GM23338 (cell line): ENCODE results near the gene RCVRN. TPM values are rescaled to one million over a fixed set of nuclear protein-coding genes. Genes with fewer than 3 reads are reported as not detected.

Source experiments
- ATAC-seq: fragments of 200-7000 bp; cut with Tn5 transposase; 3 replicates; pipeline ENCODE4 v1.9.1; 2020
- DNase-seq: peaks from one replicate; pipeline ENCODE4 v3.0.0-alpha.2; 2015; ENCODE audit warnings: low spot score
- H2AFZ ChIP-seq: fragments of 200-600 bp; sonication (generic); 2 replicates; pipeline ENCODE4 v1.8.0; 2016; ENCODE audit warnings: antibody characterized with exemption, mild to moderate bottlenecking, moderate library complexity
- H3F3A ChIP-seq: fragments of 200-600 bp; sonication (generic); replicated peaks from 2 replicates; pipeline ENCODE4 v1.8.0; 2017; ENCODE audit warnings: antibody characterized with exemption, mixed run types, low read depth
- H3K27ac ChIP-seq: fragments of 200-600 bp; sonication (generic); 2 replicates; pipeline ENCODE4 v1.6.1; 2016; ENCODE audit warnings: low read depth
- H3K27me3 ChIP-seq: fragments of 200-600 bp; sonication (generic); 2 replicates; pipeline ENCODE4 v1.8.0; 2016; ENCODE audit warnings: mild to moderate bottlenecking, mixed run types, moderate library complexity; ENCODE audit not compliant: insufficient read depth
- H3K36me3 ChIP-seq: fragments of 200-600 bp; sonication (generic); 2 replicates; pipeline ENCODE4 v1.8.0; 2016; ENCODE audit warnings: mild to moderate bottlenecking; ENCODE audit not compliant: insufficient read depth
- H3K4me1 ChIP-seq: fragments of 200-600 bp; sonication (generic); 2 replicates; pipeline ENCODE4 v1.8.0; 2016; ENCODE audit warnings: mild to moderate bottlenecking, moderate library complexity; ENCODE audit not compliant: insufficient read depth
- H3K4me2 ChIP-seq: fragments of 200-600 bp; sonication (generic); 2 replicates; pipeline ENCODE4 v1.7.1; 2017; ENCODE audit warnings: mixed run types
- H3K4me3 ChIP-seq: fragments of 200-600 bp; sonication (generic); 2 replicates; pipeline ENCODE4 v1.6.1; 2016; ENCODE audit warnings: mixed run types
- H3K79me2 ChIP-seq: fragments of 200-600 bp; sonication (generic); replicated peaks from 2 replicates; pipeline ENCODE4 v1.8.0; 2017; ENCODE audit warnings: mild to moderate bottlenecking; ENCODE audit not compliant: insufficient read depth
- H3K9me2 ChIP-seq: fragments of 200-600 bp; sonication (generic); 2 replicates; pipeline ENCODE4 v1.8.0; 2017; ENCODE audit not compliant: insufficient read depth
- H4K20me1 ChIP-seq: fragments of 200-600 bp; sonication (generic); replicated peaks from 2 replicates; pipeline ENCODE4 v1.8.0; 2017; ENCODE audit warnings: mild to moderate bottlenecking; ENCODE audit not compliant: insufficient read depth
- H3K27ac Mint-ChIP-seq: 2 replicates; pipeline ENCODE4 v1.8.0; 2020; ENCODE audit warnings: inconsistent platforms, mild to moderate bottlenecking, moderate library complexity, mixed read lengths
- H3K27me3 Mint-ChIP-seq: 3 replicates; pipeline ENCODE4 v1.8.0; 2022; ENCODE audit warnings: low read depth, mild to moderate bottlenecking, moderate library complexity, mixed read lengths, inconsistent platforms; ENCODE audit not compliant: insufficient read depth, poor library complexity
- H3K36me3 Mint-ChIP-seq: 3 replicates; pipeline ENCODE4 v1.8.0; 2021; ENCODE audit warnings: low read depth, mild to moderate bottlenecking, inconsistent platforms, moderate library complexity, mixed read lengths
- H3K4me1 Mint-ChIP-seq: 3 replicates; pipeline ENCODE4 v1.8.0; 2020; ENCODE audit warnings: mild to moderate bottlenecking, inconsistent platforms, mixed read lengths
- H3K4me3 Mint-ChIP-seq: 3 replicates; pipeline ENCODE4 v1.8.0; 2021; ENCODE audit warnings: moderate library complexity, mild to moderate bottlenecking, inconsistent platforms, mixed read lengths
- H3K9me3 Mint-ChIP-seq: 3 replicates; pipeline ENCODE4 v1.8.0; 2020; ENCODE audit warnings: moderate library complexity, mild to moderate bottlenecking, inconsistent platforms, mixed read lengths
- CREB1 ChIP-seq: fragments of 250-450 bp; sonication (Bioruptor Pico); IDR thresholded peaks from 2 replicates; pipeline ENCODE4 v1.5.0; 2020; ENCODE audit warnings: low read depth, mild to moderate bottlenecking, moderate library complexity
- CTCF ChIP-seq, 2 experiments: fragments of 200-600 bp in 1 of 2; sonication (generic) in 1 of 2; conservative IDR thresholded peaks; 2 replicates each; pipeline versions ENCODE4 v1.5.1 to v1.6.1; 2016 to 2017; ENCODE audit warnings: antibody characterized with exemption in 2 of 2, low read depth in 2 of 2, mild to moderate bottlenecking in 2 of 2, moderate library complexity in 1 of 2
- ETS1 ChIP-seq: IDR thresholded peaks from 2 replicates; pipeline ENCODE4 v1.6.1; 2016; ENCODE audit warnings: antibody characterized with exemption
- EZH2 ChIP-seq: fragments of 200-600 bp; sonication (generic); IDR thresholded peaks from one replicate; pipeline ENCODE4 v1.8.0; 2017; ENCODE audit warnings: antibody characterized with exemption, mild to moderate bottlenecking, low read depth; ENCODE audit not compliant: unreplicated experiment
- JUNB ChIP-seq: IDR thresholded peaks from one replicate; pipeline ENCODE4 v1.6.1; 2016; ENCODE audit warnings: antibody characterized with exemption; ENCODE audit not compliant: unreplicated experiment
- NANOG ChIP-seq: IDR thresholded peaks from 2 replicates; pipeline ENCODE4 v1.6.1; 2016; ENCODE audit warnings: antibody characterized with exemption, borderline replicate concordance
- POLR2AphosphoS5 ChIP-seq: IDR thresholded peaks from 2 replicates; pipeline ENCODE4 v1.6.1; 2016; ENCODE audit warnings: antibody characterized with exemption, low read depth
- REST ChIP-seq: IDR thresholded peaks from one replicate; pipeline ENCODE4 v1.6.1; 2018; ENCODE audit warnings: antibody characterized with exemption; ENCODE audit not compliant: unreplicated experiment
- STAT1 ChIP-seq: IDR thresholded peaks from one replicate; pipeline ENCODE4 v1.6.1; 2016; ENCODE audit warnings: antibody characterized with exemption; ENCODE audit not compliant: unreplicated experiment
- ZNF114 ChIP-seq: fragments of 250-450 bp; sonication (Bioruptor Pico); IDR thresholded peaks from 2 replicates; pipeline ENCODE4 v1.5.0; 2020; ENCODE audit warnings: mild to moderate bottlenecking, moderate library complexity
- ZNF331 ChIP-seq: fragments of 250-450 bp; sonication (Bioruptor Pico); IDR thresholded peaks from 2 replicates; pipeline ENCODE4 v1.5.0; 2020; ENCODE audit warnings: low read depth, mild to moderate bottlenecking, moderate library complexity
- polyA plus RNA-seq: library from polyadenylated mRNA; unstranded; fragments of >200 nt; fragmentation: Nextera tagmentation; extraction: Ambion mirVana; gene quantifications from 2 replicates; pipeline ENCODE4 v1.2.1, GENCODE V29; 2016
- total RNA-seq: library from RNA; depleted of rRNA; stranded (reverse); fragments of >200 nt; shearing (Covaris generic); gene quantifications from 2 replicates; pipeline ENCODE4 v1.2.3, GENCODE V29; 2014

RCVRN gene
- total and polyA plus RNA-seq, 2 experiments from 2014 or later = not detected

GRCh38 chr17:9900784-9901183, 4.3 kb downstream of the RCVRN start (continued):
- TF ChIP-seq CTCF (conservative IDR thresholded peaks at IDR 0.05; ENCODE audit: low read depth in 2 of 2) = no peak
- TF ChIP-seq JUNB = no peak
- no peak for TF ChIP-seq ZNF331

- Histone ChIP-seq H2AFZ (no peak overlapping the region), H3F3A (no peaks in the 10 kb centered on the region), H3K4me3 (no peak overlapping the region), H3K27ac (no peak overlapping the region), H3K4me1 (no peaks in the 10 kb centered on the region), H3K9me2 (no peaks in the 10 kb centered on the region), H3K79me2 (no peaks in the 10 kb centered on the region), H3K27me3 (no peaks in the 10 kb centered on the region), H3K36me3 (no peaks in the 10 kb centered on the region; the same call in 1 of the 2 replicates), H4K20me1 (no peaks in the 10 kb centered on the region), H3K4me2 (no peak overlapping the region)
- peaks cover 6% of the 10 kb centered on the region for H3K4me1 Mint-ChIP-seq
- DNase-seq = no peak
- H3K27me3 Mint-ChIP-seq = peaks cover 1% of the 10 kb centered on the region
- H3K9me3 Mint-ChIP-seq = no peaks in the 10 kb centered on the region
- H3K27ac Mint-ChIP-seq = no peak overlapping the region; the same call in 1 of the 2 replicates
- no peaks in the 10 kb centered on the region; the same call in 2 of the 3 replicates for H3K36me3 Mint-ChIP-seq
- ATAC-seq = no peak
- no peak for TF ChIP-seq CREB1 (CRISPR knock-in tag)
- TF ChIP-seq POLR2AphosphoS5 = no peak
- TF ChIP-seq CTCF (conservative IDR thresholded peaks at IDR 0.05; ENCODE audit: low read depth in 2 of 2) = no peak
- no peak for TF ChIP-seq ETS1
- TF ChIP-seq ZNF331 = no peak
- no peak for TF ChIP-seq NANOG
- no peak for TF ChIP-seq EZH2
- TF ChIP-seq REST = no peak
- no peak for TF ChIP-seq JUNB
- TF ChIP-seq ZNF114 (CRISPR knock-in tag) = no peak
- TF ChIP-seq STAT1 = no peak
- no peak overlapping the region for H3K4me3 Mint-ChIP-seq
These were observed 5.0 kb downstream of the RCVRN start for GRCh38 chr17:9900044-9900594.
